ENCODE measurements around the gene CHTF18. TPM values are rescaled to one million over a fixed set of nuclear protein-coding genes. Genes with fewer than 3 reads are reported as not detected.

Gene CHTF18
- total RNA-seq, 2 experiments from 2014 or later: 126 to 127 TPM

DNA sequence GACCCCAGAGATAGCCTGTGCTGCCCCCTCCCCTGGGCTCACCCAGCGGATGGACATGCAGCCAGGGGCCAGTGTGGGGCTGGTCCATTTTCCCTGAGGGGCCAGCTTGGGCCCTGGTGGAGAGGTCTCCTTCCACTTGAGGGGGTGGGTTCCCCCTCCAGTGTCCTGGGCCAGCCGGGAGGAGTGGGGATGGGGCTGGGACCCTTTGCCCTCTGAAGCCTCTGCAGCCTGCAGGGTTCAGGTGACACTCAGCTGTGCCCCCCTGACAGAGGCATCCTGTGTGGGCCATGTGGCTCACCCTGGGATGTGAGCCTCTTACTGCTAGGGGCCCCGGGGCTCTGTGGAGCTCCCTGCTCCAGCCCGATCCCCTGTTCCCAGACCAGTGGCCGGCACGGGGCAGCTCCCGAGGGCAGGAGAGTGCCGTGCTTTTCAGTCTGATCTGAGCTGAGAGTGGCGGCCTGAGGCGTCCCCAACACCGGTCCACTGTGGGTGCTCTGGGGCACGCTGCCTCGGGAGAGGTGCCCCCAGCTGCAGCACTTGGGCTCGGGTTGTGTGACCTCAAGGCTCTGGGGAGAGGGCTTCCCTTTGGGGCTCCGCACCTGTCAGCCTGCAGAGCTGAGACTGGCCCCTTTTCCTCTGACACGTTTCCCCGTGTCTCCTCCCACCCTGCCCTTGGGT is 12.6 kb downstream of the CHTF18 start:
- H3K27ac Mint-ChIP-seq: no peak overlapping the region
- H3K9me3 Mint-ChIP-seq: no peaks in the 10 kb centered on the region
- H3K4me1 Mint-ChIP-seq (ENCODE audit: low read depth): peaks cover under 1% of the 10 kb centered on the region
- intact Hi-C loops (cut with micrococcal nuclease): loop anchor here (10.0 kb wide), 1 partner anchor 174 kb away; the partner anchor contains the start of gene LMF1
- H3K4me3 Mint-ChIP-seq: no peak overlapping the region
- peaks cover 3% of the 10 kb centered on the region for H3K27me3 Mint-ChIP-seq (ENCODE audit: low read depth)
- peaks cover 15% of the 10 kb centered on the region for H3K36me3 Mint-ChIP-seq (ENCODE audit: low read depth)
- no peak for DNase-seq
- CTCF ChIA-PET: no interaction called here

DNA sequence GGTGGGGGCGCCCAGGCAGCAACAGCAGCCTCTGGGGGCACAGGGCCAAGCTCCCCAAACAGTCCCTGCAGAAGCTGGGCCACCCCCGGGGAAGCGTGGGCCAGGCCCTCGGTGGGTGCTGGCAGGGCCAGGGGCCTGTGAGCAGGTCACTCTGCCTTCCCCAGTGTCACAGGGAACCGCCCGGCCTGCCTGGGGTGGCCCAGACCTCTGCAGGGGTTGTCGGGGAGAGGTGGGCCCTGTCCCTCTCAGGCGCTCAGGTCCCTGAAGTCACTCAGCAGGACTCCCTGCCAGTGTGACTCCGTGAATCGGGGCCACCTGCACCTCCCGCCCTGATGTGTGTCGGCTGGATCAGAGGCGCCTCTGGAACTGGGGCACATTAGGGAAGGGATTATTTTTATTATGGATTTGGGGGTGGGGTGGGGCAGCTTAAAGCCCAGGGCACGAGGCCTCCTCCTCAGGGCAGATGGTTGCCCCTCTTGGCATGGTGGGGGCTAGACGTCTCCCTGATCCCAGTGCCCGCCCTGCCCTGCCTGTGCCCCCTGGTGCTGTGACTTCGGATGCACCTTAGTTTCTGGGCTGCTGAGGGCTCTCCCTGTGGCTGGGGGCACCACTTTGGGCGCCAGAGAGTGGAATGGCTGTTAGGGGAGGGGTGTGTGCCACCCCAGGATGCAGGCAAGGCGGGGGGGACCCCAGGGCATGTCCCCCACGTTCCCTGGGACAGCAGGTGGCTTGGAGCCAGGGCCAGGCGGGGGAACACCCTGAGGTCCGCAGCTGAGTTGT is 13.4 kb downstream of the CHTF18 start:
- no peaks in the 10 kb centered on the region for H3K9me3 Mint-ChIP-seq
- H3K27ac Mint-ChIP-seq: no peak overlapping the region
- no peak overlapping the region for H3K4me3 Mint-ChIP-seq
- H3K4me1 Mint-ChIP-seq (ENCODE audit: low read depth): peaks cover 2% of the 10 kb centered on the region
- intact Hi-C loops (cut with micrococcal nuclease): loop anchor here (10.0 kb wide), 1 partner anchor 173 kb away; the partner anchor contains the start of gene LMF1
- DNase-seq: no peak
- H3K27me3 Mint-ChIP-seq (ENCODE audit: low read depth): peaks cover 3% of the 10 kb centered on the region
- peaks cover 11% of the 10 kb centered on the region for H3K36me3 Mint-ChIP-seq (ENCODE audit: low read depth)
- CTCF ChIA-PET: interaction anchor here (0.8 kb wide), 1 partner anchor 17 kb away, joined by 3 read pairs; no protein-coding TSS in a partner anchor

DNA sequence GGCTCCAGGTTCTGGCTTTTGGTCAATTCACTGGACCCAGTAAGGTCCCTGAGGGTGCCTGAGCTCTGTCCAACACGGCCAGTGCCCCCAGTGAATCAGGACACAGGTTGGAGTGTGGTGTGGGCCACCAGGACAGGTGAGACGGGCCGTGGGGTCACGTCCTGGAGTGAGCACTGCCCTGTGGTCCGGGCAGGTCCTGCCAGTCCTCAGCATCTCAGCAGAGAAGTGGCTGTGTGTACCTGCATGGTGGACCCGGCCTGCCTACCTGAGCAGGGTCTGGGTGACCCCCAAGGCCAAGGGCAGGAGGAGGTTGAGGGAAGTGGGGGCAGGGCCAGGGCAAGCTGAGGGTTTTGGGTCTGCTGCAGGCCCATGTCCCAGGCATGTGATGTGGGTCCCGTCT is 14.0 kb downstream of the CHTF18 start:
- no peak for DNase-seq
- Mint-ChIP-seq H3K9me3 (no peaks in the 10 kb centered on the region), H3K4me1 (ENCODE audit: low read depth) (peaks cover 2% of the 10 kb centered on the region), H3K4me3 (no peak overlapping the region), H3K27ac (no peak overlapping the region), H3K27me3 (ENCODE audit: low read depth) (peaks cover 3% of the 10 kb centered on the region), H3K36me3 (ENCODE audit: low read depth) (peaks cover 7% of the 10 kb centered on the region)
- intact Hi-C loops (cut with micrococcal nuclease): loop anchor here (10.0 kb wide), 1 partner anchor 172 kb away; the partner anchor contains the start of gene LMF1
- CTCF ChIA-PET: interaction anchor here (0.8 kb wide), 1 partner anchor 18 kb away, joined by 3 read pairs; no protein-coding TSS in a partner anchor

DNA sequence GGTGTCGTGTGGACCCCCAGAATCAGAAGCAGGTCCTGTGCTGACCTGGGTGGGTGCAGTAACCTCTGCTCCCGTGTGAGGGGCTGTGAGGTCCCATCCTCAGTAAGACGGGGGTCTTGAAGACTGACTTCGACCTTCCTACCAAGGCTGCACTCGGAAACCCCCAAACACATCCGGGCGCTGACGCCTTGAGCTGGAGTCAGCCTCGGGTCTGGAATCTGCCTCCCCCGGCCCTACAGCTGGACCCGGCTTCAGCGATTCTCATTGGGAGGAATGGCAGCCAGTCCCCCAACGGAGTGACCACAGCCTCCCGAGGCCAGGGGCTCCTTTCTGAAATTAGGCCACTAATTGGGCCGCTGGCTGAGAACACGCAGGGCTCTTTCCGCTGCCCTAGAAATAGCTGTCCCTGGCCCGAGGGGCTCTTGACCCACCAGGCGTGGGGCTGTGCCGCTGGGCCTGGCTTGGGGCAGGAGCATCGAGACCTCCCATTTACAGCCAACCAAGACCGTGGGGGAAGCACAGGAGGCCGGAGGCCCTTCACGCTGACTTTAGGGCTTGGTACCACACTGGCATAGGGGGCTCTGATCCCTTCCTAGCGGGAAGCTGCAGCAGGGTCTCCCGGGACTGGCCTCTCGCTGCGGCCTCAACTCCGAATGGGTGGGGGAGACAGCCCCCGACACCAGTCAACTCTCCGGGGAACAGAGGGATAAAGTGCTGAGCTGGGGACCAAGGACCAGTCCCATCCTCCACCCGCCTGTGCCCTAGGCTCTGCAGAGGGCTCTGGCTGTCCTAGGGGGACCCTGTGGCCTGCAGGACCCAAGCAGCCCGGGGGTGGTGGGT is 14.7 kb downstream of the CHTF18 start:
- CTCF ChIA-PET: interaction anchor here (0.6 to 0.8 kb wide), 2 partner anchors 19 to 247 kb away, joined by 3 to 4 read pairs; no protein-coding TSS in a partner anchor
- intact Hi-C loops (cut with micrococcal nuclease): loop anchor here (10.0 kb wide), 1 partner anchor 172 kb away; the partner anchor contains the start of gene LMF1
- Mint-ChIP-seq H3K36me3 (ENCODE audit: low read depth) (peaks cover 2% of the 10 kb centered on the region), H3K4me3 (no peak overlapping the region), H3K4me1 (ENCODE audit: low read depth) (peaks cover 5% of the 10 kb centered on the region), H3K27me3 (ENCODE audit: low read depth) (peaks cover 3% of the 10 kb centered on the region), H3K27ac (no peak overlapping the region), H3K9me3 (no peaks in the 10 kb centered on the region)
- DNase-seq: no peak

DNA sequence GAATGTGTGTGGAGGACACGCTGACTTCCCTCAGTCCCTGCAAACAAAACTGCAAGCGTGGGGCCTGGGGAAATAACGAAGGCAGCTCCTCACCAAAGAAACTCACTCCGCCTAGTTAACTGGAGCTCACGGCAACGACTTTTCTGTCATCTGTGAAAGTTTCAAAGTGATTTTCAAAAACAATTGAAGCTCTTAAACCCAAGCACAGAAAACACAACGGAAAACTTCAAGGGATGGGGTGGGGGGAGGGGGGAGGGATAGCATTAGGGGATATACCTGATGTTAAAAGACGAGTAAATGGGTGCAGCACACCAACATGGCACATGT is 15.3 kb downstream of the CHTF18 start:
- H3K27me3 Mint-ChIP-seq (ENCODE audit: low read depth): peaks cover 3% of the 10 kb centered on the region
- intact Hi-C loops (cut with micrococcal nuclease): loop anchor here (10.0 kb wide), 1 partner anchor 171 kb away; the partner anchor contains the start of gene LMF1
- CTCF ChIA-PET: interaction anchor here (0.6 kb wide), 1 partner anchor 247 kb away, joined by 4 read pairs; no protein-coding TSS in a partner anchor
- peaks cover 10% of the 10 kb centered on the region for H3K4me1 Mint-ChIP-seq (ENCODE audit: low read depth)
- no peaks in the 10 kb centered on the region for H3K9me3 Mint-ChIP-seq
- no peak overlapping the region for H3K4me3 Mint-ChIP-seq
- H3K36me3 Mint-ChIP-seq (ENCODE audit: low read depth): peaks cover under 1% of the 10 kb centered on the region
- H3K27ac Mint-ChIP-seq: no peak overlapping the region
- DNase-seq: no peak

DNA sequence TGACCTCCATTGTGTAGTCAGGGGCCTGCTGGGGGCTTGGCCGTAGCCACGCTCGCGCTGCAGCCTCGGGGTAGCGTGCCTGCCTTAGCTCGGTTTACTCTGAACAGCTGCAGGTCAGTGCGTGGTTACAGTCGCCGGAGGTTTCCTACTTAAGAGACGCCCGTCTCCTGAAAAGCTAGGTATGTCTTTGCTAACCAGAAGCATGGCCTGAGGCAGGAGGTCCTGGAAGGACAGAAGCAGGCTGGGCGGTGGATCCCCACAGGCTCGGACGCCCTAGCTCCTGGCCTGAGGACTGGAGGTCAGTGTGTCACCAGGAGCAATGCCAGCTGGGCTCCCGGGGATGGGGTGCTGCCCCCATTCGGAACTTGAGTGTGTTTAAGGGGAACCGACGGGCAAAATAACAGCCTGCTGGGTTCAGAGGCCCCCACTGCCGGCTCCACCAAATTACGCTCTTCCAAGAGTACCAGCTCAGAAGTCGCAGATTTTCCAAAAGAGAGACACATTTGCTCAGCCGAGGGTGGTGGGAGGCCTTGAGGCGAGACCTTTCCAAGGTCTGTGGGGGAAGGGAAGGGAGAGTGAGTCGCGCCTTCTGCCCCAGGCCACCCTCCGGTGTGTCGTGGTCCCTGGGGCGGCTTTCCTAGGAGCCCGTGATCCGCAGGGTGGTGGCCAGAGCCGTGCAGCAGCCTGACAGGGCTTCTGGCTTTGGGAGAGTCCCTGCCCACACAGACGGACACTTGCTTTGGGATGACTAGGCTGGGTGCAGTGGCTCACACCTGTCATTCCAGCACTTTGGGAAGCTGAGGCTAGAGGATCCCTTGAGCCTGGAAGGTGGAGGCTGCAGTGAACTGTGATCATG is 16.0 kb downstream of the CHTF18 start:
- no peak for DNase-seq
- Mint-ChIP-seq H3K4me1 (ENCODE audit: low read depth) (peaks cover 11% of the 10 kb centered on the region), H3K27ac (no peak overlapping the region), H3K4me3 (no peak overlapping the region), H3K36me3 (ENCODE audit: low read depth) (no peaks in the 10 kb centered on the region), H3K27me3 (ENCODE audit: low read depth) (peaks cover 3% of the 10 kb centered on the region), H3K9me3 (no peaks in the 10 kb centered on the region)
- intact Hi-C loops (cut with micrococcal nuclease): loop anchor here (10.0 kb wide), 1 partner anchor 170 kb away; the partner anchor contains the start of gene LMF1
- CTCF ChIA-PET: interaction anchor here (0.6 kb wide), 1 partner anchor 246 kb away, joined by 4 read pairs; no protein-coding TSS in a partner anchor

DNA sequence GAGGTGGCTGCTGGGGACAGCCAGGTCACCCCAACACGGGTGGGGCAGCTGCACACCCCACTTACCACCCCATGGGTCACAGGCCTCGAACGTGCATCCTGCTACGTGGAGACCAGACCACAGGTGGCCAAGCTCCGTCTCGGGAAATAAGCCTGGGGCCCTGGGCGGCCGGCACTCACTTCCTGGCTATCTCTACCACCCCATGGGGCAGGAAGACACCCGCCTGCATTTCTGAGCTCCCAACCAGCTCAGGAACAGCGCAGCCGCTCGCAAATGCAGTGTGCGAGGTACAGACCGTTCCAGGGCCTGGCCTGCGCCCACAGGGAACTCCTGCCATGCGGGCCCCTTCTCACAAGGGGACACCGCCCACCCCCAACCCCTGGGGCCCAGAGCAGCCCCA is 17.1 kb downstream of the CHTF18 start:
- Mint-ChIP-seq H3K27ac (no peak overlapping the region), H3K4me1 (ENCODE audit: low read depth) (peaks cover 11% of the 10 kb centered on the region), H3K9me3 (no peaks in the 10 kb centered on the region), H3K36me3 (ENCODE audit: low read depth) (no peaks in the 10 kb centered on the region), H3K4me3 (peak overlapping the region; percentile 98), H3K27me3 (ENCODE audit: low read depth) (peaks cover 3% of the 10 kb centered on the region)
- CTCF ChIA-PET: no interaction called here
- intact Hi-C loops (cut with micrococcal nuclease): loop anchor here (10.0 kb wide), 1 partner anchor 169 kb away; the partner anchor contains the start of gene LMF1
- DNase-seq: no peak

DNA sequence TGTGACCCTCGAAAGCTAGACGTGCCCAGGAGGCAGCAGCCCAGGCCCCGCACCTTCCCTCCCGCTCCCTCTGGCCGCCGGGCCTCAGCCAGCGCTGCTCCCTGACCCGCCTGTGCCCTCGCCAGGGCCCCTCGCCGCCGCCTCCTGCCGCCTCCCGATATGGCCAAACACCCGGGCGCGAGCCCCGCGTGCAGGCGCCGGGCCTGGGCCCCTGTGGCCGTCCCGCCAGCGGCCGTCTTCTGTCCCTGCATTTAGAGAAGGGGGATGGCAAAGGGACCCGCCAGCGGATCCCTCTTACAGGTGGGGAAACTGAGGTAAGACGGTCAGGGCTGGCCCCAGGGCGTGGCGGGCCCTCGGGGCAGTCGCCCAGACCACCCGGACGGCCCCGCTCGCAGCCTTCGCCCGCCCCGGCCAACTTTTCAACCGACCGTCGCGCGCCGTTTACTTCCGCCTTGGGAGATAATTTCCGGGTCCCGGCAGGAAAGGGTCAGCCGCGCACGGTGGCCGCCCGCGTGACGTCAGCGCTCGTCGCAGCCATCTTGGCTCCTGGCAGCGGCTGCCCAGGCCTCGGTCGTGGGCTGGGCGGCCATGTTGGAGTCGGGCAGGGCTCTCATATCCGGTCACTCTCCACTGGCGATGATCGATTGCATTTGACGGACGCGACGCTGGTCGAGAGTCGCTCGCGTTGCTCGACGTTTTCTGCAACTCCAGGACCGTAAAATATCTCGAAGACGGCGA is 19.1 kb downstream of the CHTF18 start:
- H3K27me3 Mint-ChIP-seq (ENCODE audit: low read depth): no peaks in the 10 kb centered on the region

DNA sequence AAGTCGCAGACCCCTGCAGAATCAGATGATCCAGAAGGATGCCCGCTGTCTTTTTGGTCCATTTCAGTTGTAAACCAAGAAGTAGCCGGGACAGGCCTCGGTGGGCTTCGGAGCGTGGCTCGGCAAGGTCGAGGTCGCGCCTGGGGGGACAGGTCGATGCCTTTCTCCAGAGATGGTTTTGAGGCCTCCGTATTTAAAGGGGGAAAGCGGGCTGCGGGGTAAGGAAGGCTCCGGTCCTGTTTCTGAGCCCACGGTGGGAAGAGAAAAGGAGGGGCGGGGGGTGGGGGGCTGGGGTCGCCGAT is 19.6 kb downstream of the CHTF18 start:
- Mint-ChIP-seq H3K27me3 (ENCODE audit: low read depth) (peaks cover 4% of the 10 kb centered on the region), H3K9me3 (no peaks in the 10 kb centered on the region), H3K4me1 (ENCODE audit: low read depth) (peaks cover 12% of the 10 kb centered on the region), H3K27ac (peak overlapping the region; percentile 88), H3K36me3 (ENCODE audit: low read depth) (no peaks in the 10 kb centered on the region), H3K4me3 (peak overlapping the region; percentile 98)
- CTCF ChIA-PET: no interaction called here
- no peak for DNase-seq
- intact Hi-C loops (cut with micrococcal nuclease): loop anchor here (10.0 kb wide), 1 partner anchor 167 kb away; the partner anchor contains the start of gene LMF1

More for the DNA sequence above, 19.1 kb downstream of the CHTF18 start:
- H3K4me3 Mint-ChIP-seq: peak overlapping the region; percentile 98
- CTCF ChIA-PET: no interaction called here
- intact Hi-C loops (cut with micrococcal nuclease): loop anchor here (1.0 to 10.0 kb wide), 3 partner anchors 19 to 249 kb away; partner anchors contain the start of genes CHTF18, LMF1 and RPUSD1
- H3K36me3 Mint-ChIP-seq (ENCODE audit: low read depth): no peaks in the 10 kb centered on the region
- DNase-seq: peak; percentile 91
- no peaks in the 10 kb centered on the region for H3K9me3 Mint-ChIP-seq
- peaks cover 11% of the 10 kb centered on the region for H3K4me1 Mint-ChIP-seq (ENCODE audit: low read depth)
- H3K27ac Mint-ChIP-seq: peak overlapping the region; percentile 88

DNA sequence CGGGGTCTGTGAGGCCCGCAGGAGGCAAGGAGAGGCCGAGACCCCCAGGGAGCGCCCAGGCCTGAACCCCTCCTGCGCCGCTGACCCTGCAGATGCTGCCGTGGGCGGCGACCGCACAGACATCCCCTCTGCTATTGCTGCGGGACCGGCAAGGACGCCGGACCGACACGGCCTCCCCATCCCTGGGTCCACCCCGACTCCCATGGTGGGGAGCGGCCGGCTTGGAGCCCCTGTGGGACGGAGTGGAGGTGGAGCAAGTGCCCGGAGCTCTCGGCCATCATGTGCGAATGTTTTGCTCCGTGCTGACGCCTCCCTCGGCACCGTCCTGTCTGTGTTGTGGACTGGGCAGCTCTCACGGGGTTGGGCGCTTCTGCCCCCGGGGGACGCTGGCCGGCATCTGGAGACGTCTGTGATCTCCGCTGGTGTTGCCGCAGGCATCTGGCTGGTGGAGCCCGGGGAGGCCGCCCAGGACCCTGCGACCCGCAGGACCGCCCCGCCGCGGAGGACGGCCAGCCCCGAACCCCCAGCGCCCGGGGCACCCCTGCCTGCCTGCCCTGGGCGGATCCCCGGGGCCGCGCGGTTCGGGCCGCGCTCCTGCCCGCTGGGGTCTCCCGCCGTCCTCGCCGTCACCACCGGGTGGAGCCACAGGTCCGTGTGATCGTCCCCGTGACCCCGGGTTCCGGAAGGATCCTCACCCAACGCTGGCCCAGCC is 24.9 kb downstream of the CHTF18 start:
- no peaks in the 10 kb centered on the region for H3K9me3 Mint-ChIP-seq
- peaks cover 8% of the 10 kb centered on the region for H3K4me1 Mint-ChIP-seq (ENCODE audit: low read depth)
- intact Hi-C loops (cut with micrococcal nuclease): loop anchor here (1.0 kb wide), 1 partner anchor 290 kb away; no protein-coding TSS in a partner anchor
- CTCF ChIA-PET: no interaction called here
- no peaks in the 10 kb centered on the region for H3K36me3 Mint-ChIP-seq (ENCODE audit: low read depth)
- DNase-seq: peak; percentile 61
- H3K4me3 Mint-ChIP-seq: no peak overlapping the region
- H3K27ac Mint-ChIP-seq: no peak overlapping the region
- peaks cover 13% of the 10 kb centered on the region for H3K27me3 Mint-ChIP-seq (ENCODE audit: low read depth)

Data from activated naive CD4-positive, alpha-beta T cell treated with anti-CD3 and anti-CD28 coated beads for 36 hours (primary cell).